H1 (cell line): ENCODE measurements around the gene SLCO6A1. TPM values are rescaled to one million over a fixed set of nuclear protein-coding genes. Genes with fewer than 3 reads are reported as not detected.

ENCODE experiments used
- CHD2 ChIP-seq: IDR thresholded peaks from 2 replicates; pipeline ENCODE4 v1.6.1; 2012; ENCODE audit warnings: low read length, improper control_type of control experiment
- TBP ChIP-seq: IDR thresholded peaks from 2 replicates; pipeline ENCODE4 v1.6.1; 2011; ENCODE audit warnings: low read depth, low read length, improper control_type of control experiment
- polyA plus RNA-seq, 7 experiments: library from polyadenylated mRNA; depleted of rRNA in 3 of 7; stranded (reverse) in 5 of 7; unstranded in 2 of 7; fragments of >200 nt in 5 of 7; fragments of 200-250 nt in 2 of 7; gene quantifications; 1 replicate in 5 of 7; 2 replicates in 1 of 7; 4 replicates in 1 of 7; pipeline versions ENCODE4 v1.2.1 to v1.2.3, GENCODE V29; 2011 to 2013; ENCODE audit warnings: missing spikeins in 2 of 7, mixed read lengths in 2 of 7
- total RNA-seq: library from RNA; stranded (reverse); fragmentation: NEBNext Ultra II Directional; extraction: Animal tissue kit (Norgen Biotek cat#: 25700); gene quantifications from 2 replicates; pipeline ENCODE4 v1.2.1, GENCODE V29; 2021

SLCO6A1 gene
- total and polyA plus RNA-seq, 2 of the 8 experiments (the other 6 are each of a cell fraction or from before 2014, with no cell fraction given) = 0.06 to 0.56 TPM

GRCh38 chr5:102532123-102532522, 33.3 kb upstream of the SLCO6A1 start (continued):
- TF ChIP-seq TBP (no peak), CHD2 (no peak)
